Calu3 (cell line): ENCODE data around the gene CABCOCO1. TPM values are rescaled to one million over a fixed set of nuclear protein-coding genes. Genes with fewer than 3 reads are reported as not detected.

Experiments
- BruUV-seq: library from RNA; stranded (reverse); fragments of 400-500 nt; replicated peaks from 2 replicates; lab custom pipeline; 2021; lab: Mats Ljungman, UMichigan
- CTCF ChIA-PET: fragments of 300-600 bp; sonication (Branson Sonifier 250); formaldehyde crosslinking; loops from one replicate; lab custom pipeline; 2022; ENCODE audit warnings: antibody characterized with exemption; lab: Charles Lee
- DNase-seq: peaks from one replicate; pipeline ENCODE4 v3.0.0; 2022
- H3K27ac Mint-ChIP-seq: one replicate; pipeline ENCODE4 v1.8.0; 2022; ENCODE audit warnings: mixed read lengths; ENCODE audit not compliant: unreplicated experiment
- H3K27me3 Mint-ChIP-seq: one replicate; pipeline ENCODE4 v1.8.0; 2022; ENCODE audit warnings: mixed read lengths; ENCODE audit not compliant: unreplicated experiment
- H3K36me3 Mint-ChIP-seq: one replicate; pipeline ENCODE4 v1.8.0; 2022; ENCODE audit warnings: mild to moderate bottlenecking, moderate library complexity, mixed read lengths; ENCODE audit not compliant: insufficient read depth, unreplicated experiment
- H3K4me1 Mint-ChIP-seq: one replicate; pipeline ENCODE4 v1.8.0; 2022; ENCODE audit warnings: mild to moderate bottlenecking, low read depth, mixed read lengths; ENCODE audit not compliant: unreplicated experiment
- H3K4me3 Mint-ChIP-seq: one replicate; pipeline ENCODE4 v1.8.0; 2022; ENCODE audit warnings: mild to moderate bottlenecking, low read depth, moderate library complexity, mixed read lengths; ENCODE audit not compliant: unreplicated experiment
- H3K9me3 Mint-ChIP-seq: one replicate; pipeline ENCODE4 v1.8.0; 2022; ENCODE audit warnings: low read depth, mixed read lengths; ENCODE audit not compliant: unreplicated experiment
- CTCF ChIP-seq: fragments of 200-600 bp; IDR thresholded peaks from one replicate; pipeline ENCODE4 v1.8.0; 2022; ENCODE audit warnings: antibody characterized with exemption; ENCODE audit not compliant: unreplicated experiment
- intact Hi-C: fragments of 100-400 bp; cut with micrococcal nuclease; formaldehyde crosslinking; loops from one replicate; pipeline ENCODE4 v1.10.0; 2022; ENCODE audit not compliant: unreplicated experiment
- total RNA-seq: library from RNA; stranded (reverse); gene quantifications from 2 replicates; pipeline ENCODE4 v1.2.3, GENCODE V29; 2022

CABCOCO1 gene
- total RNA-seq, 1 experiment from 2014 or later: not detected

GRCh38 chr10:61753453-61753852 lies 90.7 kb downstream of the CABCOCO1 start:
- Mint-ChIP-seq H3K27me3 (no peaks in the 10 kb centered on the region), H3K4me3 (no peak overlapping the region), H3K36me3 (peaks cover 7% of the 10 kb centered on the region), H3K9me3 (no peaks in the 10 kb centered on the region), H3K27ac (no peak overlapping the region), H3K4me1 (peaks cover 57% of the 10 kb centered on the region)
- no peak for TF ChIP-seq CTCF
- intact Hi-C loops: loop anchor here (2.0 to 5.0 kb wide), 2 partner anchors 284 to 491 kb away; no protein-coding TSS in a partner anchor
- no peak for DNase-seq
- no TSS peak for BruUV-seq
- CTCF ChIA-PET: interaction anchor here (1.0 kb wide), 1 partner anchor 147 kb away, joined by 3 read pairs; no protein-coding TSS in a partner anchor

GRCh38 chr10:61754587-61755550 lies 92.1 kb downstream of the CABCOCO1 start:
- peaks cover 12% of the 10 kb centered on the region for H3K36me3 Mint-ChIP-seq
- TF ChIP-seq CTCF: no peak
- CTCF ChIA-PET: no interaction called here
- H3K9me3 Mint-ChIP-seq: no peaks in the 10 kb centered on the region
- intact Hi-C loops: loop anchor here (5.0 kb wide), 1 partner anchor 282 kb away; no protein-coding TSS in a partner anchor
- no TSS peak for BruUV-seq
- peaks cover 67% of the 10 kb centered on the region for H3K4me1 Mint-ChIP-seq
- H3K4me3 Mint-ChIP-seq: no peak overlapping the region
- no peak for DNase-seq
- H3K27me3 Mint-ChIP-seq: no peaks in the 10 kb centered on the region
- H3K27ac Mint-ChIP-seq: no peak overlapping the region

DNA sequence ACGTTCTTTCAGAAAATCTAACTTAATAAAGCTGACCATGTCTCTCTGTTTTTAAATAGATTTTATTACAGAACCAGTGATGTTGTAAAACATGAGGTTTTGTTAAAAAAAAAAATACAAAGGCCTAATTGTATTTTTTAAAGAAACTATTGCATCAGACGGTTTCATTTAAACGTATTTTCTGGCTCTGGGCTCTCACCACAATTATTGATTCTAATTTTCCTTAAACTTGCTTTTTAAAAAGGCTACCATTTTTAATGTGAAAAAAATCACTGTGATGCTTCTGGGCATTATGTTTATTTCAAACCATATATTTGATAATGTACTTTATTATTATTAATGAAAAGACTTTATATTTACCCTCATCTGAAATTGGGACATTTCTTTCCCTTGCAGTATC lies 94.3 kb downstream of the CABCOCO1 start:
- DNase-seq: no peak
- Mint-ChIP-seq H3K27ac (peak overlapping the region; percentile 73), H3K4me3 (no peak overlapping the region), H3K9me3 (no peaks in the 10 kb centered on the region), H3K27me3 (no peaks in the 10 kb centered on the region), H3K4me1 (peaks cover 71% of the 10 kb centered on the region), H3K36me3 (peaks cover 26% of the 10 kb centered on the region)
- no peak for TF ChIP-seq CTCF
- BruUV-seq: TSS peak; percentile 79
- CTCF ChIA-PET: interaction anchor here (0.6 to 1.1 kb wide), 3 partner anchors 11 to 79 kb away, joined by 3 read pairs; no protein-coding TSS in a partner anchor
- intact Hi-C loops: no loop called here

DNA sequence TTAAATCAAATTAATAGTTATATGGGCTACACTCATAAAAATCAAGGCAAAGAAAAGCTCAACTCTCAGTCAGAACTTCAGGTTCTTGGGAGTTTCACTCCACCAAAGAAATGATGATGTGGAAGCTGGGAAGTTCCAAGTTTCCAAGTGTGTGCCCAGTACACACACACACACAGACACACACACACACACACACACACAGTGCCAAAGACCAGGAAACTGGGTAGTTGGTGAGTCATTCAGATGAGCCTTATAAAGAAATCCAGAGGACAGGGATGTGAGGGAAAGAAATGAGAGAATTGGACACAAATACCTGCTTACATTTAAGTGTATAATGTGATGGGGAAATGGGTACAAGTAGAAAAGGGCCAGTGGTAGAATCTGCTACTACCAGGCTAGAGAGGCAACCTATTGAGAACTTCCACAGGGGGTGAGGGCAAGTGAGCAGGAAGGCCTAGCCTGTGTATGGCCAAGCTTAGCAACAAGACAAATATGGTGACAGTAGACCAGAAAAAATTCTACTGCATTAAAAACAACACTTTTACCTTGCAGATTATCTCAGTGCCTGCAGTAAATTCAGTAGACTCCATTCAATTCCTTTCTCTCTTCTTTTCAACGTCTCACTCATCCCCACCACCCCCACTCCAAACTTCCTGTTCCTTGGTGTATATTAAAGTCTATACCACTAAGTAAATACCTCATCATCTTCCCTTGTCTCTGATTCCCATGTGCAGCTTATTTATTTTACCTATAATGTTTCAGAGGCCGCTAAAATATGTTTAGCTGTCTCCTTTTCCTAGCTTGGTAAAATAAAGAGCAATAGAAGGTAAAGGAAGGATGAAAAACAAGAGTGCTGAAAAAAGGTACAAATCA lies 95.0 kb downstream of the CABCOCO1 start:
- Mint-ChIP-seq H3K36me3 (peaks cover 27% of the 10 kb centered on the region), H3K9me3 (no peaks in the 10 kb centered on the region), H3K27ac (peak overlapping the region; percentile 73), H3K4me1 (peaks cover 73% of the 10 kb centered on the region), H3K27me3 (no peaks in the 10 kb centered on the region), H3K4me3 (no peak overlapping the region)
- CTCF ChIA-PET: interaction anchor here (0.6 to 1.1 kb wide), 3 partner anchors 11 to 78 kb away, joined by 3 read pairs; no protein-coding TSS in a partner anchor
- intact Hi-C loops: no loop called here
- DNase-seq: peak; percentile 68
- no TSS peak for BruUV-seq
- TF ChIP-seq CTCF: no peak
